ENCODE measurements around the gene C12orf54. TPM values are rescaled to one million over a fixed set of nuclear protein-coding genes. Genes with fewer than 3 reads are reported as not detected.
"Not testable (repeated sequence)": the region's sequence is repeated elsewhere in the genome, so short reads cannot be mapped to it uniquely, and the experiment has no call there.

Gene C12orf54
- total RNA-seq, 4 donors from 2014 or later: not detected

DNA sequence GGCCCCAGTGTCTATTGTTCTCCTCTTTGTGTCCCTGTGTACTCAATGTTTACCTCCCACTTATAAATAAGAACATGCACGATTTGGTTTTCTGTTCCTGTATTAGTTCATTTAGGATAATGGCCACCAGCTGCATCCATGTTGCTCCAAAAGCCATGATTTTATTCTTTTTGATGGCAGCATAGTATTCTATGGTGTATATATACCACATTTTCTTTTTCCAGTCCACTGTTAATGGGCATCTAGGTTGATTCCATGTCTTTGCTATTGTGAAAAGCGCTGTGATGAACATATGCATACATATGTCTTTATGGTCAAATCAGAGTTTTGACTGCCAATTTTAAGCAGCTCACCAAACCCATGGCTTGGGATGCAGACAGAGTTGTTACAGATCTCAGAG, 27.2 kb upstream of the C12orf54 start:
- H3K27ac ChIP-seq: no peak overlapping the region
- H3K4me1 ChIP-seq: no peaks in the 10 kb centered on the region
- no peak for DNase-seq
- 50 to 56% methylated on average over 2 of the region's 2 CpGs for WGBS, 2 donors
- H3K36me3 ChIP-seq: no peaks in the 10 kb centered on the region
- TF ChIP-seq POLR2A (IDR thresholded peaks at IDR 0.05): no peak
- TF ChIP-seq, protein P1, sequence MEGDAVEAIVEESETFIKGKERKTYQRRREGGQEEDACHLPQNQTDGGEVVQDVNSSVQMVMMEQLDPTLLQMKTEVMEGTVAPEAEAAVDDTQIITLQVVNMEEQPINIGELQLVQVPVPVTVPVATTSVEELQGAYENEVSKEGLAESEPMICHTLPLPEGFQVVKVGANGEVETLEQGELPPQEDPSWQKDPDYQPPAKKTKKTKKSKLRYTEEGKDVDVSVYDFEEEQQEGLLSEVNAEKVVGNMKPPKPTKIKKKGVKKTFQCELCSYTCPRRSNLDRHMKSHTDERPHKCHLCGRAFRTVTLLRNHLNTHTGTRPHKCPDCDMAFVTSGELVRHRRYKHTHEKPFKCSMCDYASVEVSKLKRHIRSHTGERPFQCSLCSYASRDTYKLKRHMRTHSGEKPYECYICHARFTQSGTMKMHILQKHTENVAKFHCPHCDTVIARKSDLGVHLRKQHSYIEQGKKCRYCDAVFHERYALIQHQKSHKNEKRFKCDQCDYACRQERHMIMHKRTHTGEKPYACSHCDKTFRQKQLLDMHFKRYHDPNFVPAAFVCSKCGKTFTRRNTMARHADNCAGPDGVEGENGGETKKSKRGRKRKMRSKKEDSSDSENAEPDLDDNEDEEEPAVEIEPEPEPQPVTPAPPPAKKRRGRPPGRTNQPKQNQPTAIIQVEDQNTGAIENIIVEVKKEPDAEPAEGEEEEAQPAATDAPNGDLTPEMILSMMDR (IDR thresholded peaks at IDR 0.05): no peak
- no peaks in the 10 kb centered on the region for H3K9me3 ChIP-seq
- H3K27me3 ChIP-seq: no peaks in the 10 kb centered on the region
- intact Hi-C loops (cut with DNase I): no loop called here
- H3K4me3 ChIP-seq (replicated peaks in 1 of 3): no peak overlapping the region

DNA sequence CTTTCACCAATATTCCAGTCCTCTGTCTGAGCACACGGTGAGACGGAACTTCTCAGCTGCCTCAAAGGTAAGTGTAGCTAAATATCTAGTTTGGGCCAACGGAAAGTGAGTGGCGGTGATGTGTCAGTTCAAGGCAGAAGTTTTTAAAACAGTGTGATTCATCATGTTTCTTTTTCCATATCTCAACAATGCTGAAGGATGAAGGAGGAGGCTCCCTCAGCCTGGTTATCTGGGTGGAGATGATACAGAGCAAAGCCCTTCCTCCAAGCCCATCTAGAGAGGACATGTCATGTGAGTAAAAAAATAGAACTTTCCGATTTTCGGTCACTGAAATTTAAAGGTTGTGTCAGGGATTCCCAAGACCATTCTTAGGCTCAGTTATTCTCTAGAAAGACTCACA, 23.0 kb upstream of the C12orf54 start:
- H3K4me3 ChIP-seq (replicated peaks in 1 of 3): no peak overlapping the region
- no peaks in the 10 kb centered on the region for H3K36me3 ChIP-seq
- TF ChIP-seq, protein P1 (IDR thresholded peaks at IDR 0.05): no peak
- TF ChIP-seq POLR2A (IDR thresholded peaks at IDR 0.05): no peak
- WGBS, 2 donors: 90 to 93% methylated on average over 6 of the region's 6 CpGs
- no peaks in the 10 kb centered on the region for H3K9me3 ChIP-seq
- no peaks in the 10 kb centered on the region for H3K4me1 ChIP-seq
- intact Hi-C loops (cut with DNase I): no loop called here
- H3K27me3 ChIP-seq: no peaks in the 10 kb centered on the region
- H3K27ac ChIP-seq: no peak overlapping the region
- DNase-seq: no peak

DNA sequence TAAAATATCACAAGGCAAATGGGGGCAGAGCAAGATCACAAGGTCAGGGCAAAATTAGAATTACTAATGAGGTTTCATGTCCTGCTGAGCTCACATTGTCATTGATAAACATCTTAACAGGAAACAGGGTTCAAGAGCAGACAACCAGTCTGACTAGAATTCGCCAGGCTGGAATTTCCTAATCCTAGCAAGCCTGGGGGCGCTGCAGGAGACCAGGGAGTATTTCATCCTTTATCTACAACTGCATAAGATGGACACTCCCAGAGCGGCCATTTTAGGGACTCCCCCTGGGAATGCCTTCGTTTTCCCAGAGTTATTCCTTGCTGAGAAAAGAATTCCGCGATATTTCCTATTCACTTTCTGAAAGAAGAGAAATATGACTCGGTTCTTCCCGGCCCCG, 13.3 kb upstream of the C12orf54 start:
- H3K4me3 ChIP-seq (replicated peaks in 1 of 3); H3K36me3 ChIP-seq; intact Hi-C loops (cut with DNase I); DNase-seq; H3K27ac ChIP-seq; H3K27me3 ChIP-seq; H3K4me1 ChIP-seq; H3K9me3 ChIP-seq: not testable (repeated sequence)
- WGBS, 2 donors: 77 to 80% methylated on average over 9 of the region's 9 CpGs

DNA sequence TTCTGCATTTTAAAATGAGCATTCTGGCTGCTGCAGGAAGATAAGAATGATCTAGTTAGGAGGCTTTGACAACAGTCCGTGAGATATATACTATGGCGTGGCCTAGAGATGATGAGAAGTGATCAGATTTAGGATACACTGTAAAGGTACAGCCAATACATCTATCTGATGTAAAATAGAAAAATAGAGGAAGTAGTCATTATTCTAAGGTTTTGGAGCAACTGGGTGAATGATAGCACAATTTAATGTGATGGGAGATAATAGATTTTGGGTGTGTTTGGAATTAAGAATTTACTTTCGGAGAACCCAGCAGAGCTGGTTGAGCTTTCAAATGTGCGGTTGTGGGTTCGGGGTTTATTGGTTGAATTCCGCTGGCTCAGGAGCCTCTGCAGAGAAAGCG, 10.0 kb upstream of the C12orf54 start, which contains the start of gene ANP32D:
TSS of gene ANP32D (plus strand) at position 301 of the 400 bp plus-strand sequence. CDS start 106 bp downstream, outside the sequence.
- no peak for DNase-seq
- peaks cover 6% of the 10 kb centered on the region for H3K9me3 ChIP-seq
- intact Hi-C loops (cut with DNase I): no loop called here
- H3K27ac ChIP-seq: no peak within 1 kb of the TSS
- H3K4me3 ChIP-seq (replicated peaks in 1 of 3): no peak within 1 kb of the TSS
- H3K4me1 ChIP-seq: no peaks in the 10 kb centered on the region
- WGBS, 2 donors: 92 to 93% methylated on average over 7 of the region's 7 CpGs
- H3K36me3 ChIP-seq: no peaks in the 10 kb centered on the region
- no peaks in the 10 kb centered on the region for H3K27me3 ChIP-seq
- TF ChIP-seq, protein P1 (IDR thresholded peaks at IDR 0.05): no peak
- no peak for TF ChIP-seq POLR2A (IDR thresholded peaks at IDR 0.05)

DNA sequence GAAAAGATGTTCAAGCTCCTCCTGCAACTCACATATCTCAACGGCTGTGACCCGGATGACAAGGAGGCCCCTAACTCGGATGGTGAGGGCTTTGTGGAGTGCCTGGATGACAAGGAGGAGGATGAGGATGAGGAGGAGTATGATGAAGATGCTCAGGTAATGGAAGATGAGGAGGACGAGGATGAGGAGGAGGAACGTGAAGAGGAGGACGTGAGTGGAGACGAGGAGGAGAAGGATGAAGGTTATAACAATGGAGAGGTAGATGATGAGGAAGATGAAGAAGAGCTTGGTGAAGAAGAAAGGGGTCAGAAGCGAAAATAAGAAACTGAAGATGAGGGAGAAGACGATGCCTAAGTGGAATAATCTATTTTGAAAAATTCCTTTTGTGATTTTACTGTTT, 9.2 kb upstream of the C12orf54 start:
- no peaks in the 10 kb centered on the region for H3K27me3 ChIP-seq
- TF ChIP-seq, protein P1 (IDR thresholded peaks at IDR 0.05): no peak
- no peak for TF ChIP-seq POLR2A (IDR thresholded peaks at IDR 0.05)
- no peaks in the 10 kb centered on the region for H3K36me3 ChIP-seq
- peaks cover 3% of the 10 kb centered on the region for H3K9me3 ChIP-seq
- WGBS, 2 donors: 72 to 80% methylated on average over 9 of the region's 9 CpGs
- H3K4me1 ChIP-seq: no peaks in the 10 kb centered on the region
- no peak overlapping the region for H3K4me3 ChIP-seq (replicated peaks in 1 of 3)
- no peak overlapping the region for H3K27ac ChIP-seq
- intact Hi-C loops (cut with DNase I): no loop called here
- no peak for DNase-seq

DNA sequence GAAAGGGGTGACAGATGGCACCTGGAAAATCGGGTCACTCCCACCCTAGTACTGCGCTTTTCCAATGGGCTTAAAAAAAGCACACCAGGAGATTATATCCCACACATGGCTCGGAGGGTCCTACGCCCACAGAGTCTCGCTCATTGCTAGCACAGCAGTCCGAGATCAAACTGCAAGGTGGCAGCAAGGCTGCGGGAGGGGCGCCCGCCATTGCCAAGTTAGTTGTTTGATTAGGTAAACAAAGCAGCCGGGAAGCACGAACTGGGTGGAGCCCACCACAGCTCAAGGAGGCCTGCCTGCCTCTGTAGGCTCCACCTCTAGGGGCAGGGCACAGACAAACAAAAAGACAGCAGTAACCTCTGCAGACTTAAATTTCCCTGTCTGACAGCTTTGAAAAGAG, 7.8 kb upstream of the C12orf54 start:
- intact Hi-C loops (cut with DNase I): not testable (repeated sequence)

More for the DNA sequence above, 7.8 kb upstream of the C12orf54 start:
- not testable (repeated sequence) for DNase-seq; H3K9me3 ChIP-seq; H3K4me1 ChIP-seq; H3K36me3 ChIP-seq; H3K27me3 ChIP-seq; H3K27ac ChIP-seq; H3K4me3 ChIP-seq (replicated peaks in 1 of 3)
- 77 to 82% methylated on average over 7 to 11 of the region's 11 CpGs for WGBS, 2 donors

All from thyroid gland (tissue), 4 donors.